HCT116 (cell line): ENCODE data around the gene POLN. TPM values are rescaled to one million over a fixed set of nuclear protein-coding genes. Genes with fewer than 3 reads are reported as not detected.

Experiments
- ATAC-seq: fragments of 200-7000 bp; cut with Tn5 transposase; 2 replicates; pipeline ENCODE4 v1.9.1; 2020; ENCODE audit warnings: mild to moderate bottlenecking, moderate library complexity
- BruUV-seq: library from RNA; stranded (reverse); fragments of 400-500 nt; replicated peaks from 2 replicates; lab custom pipeline; 2021; lab: Mats Ljungman, UMichigan
- CTCF ChIA-PET: fragments of 300-600 bp; sonication (Branson Sonifier 250); formaldehyde crosslinking; loops from one replicate; lab custom pipeline; 2021; ENCODE audit warnings: antibody characterized with exemption; lab: Charles Lee
- POLR2A ChIA-PET: fragments of 300-600, 350-600 bp; sonication (Branson Sonifier 250); formaldehyde crosslinking; loops from one replicate; lab custom pipeline; 2021; ENCODE audit warnings: antibody characterized with exemption; lab: Charles Lee
- RAD21 ChIA-PET, 2 experiments: fragments of 300-600 bp; sonication (Branson Sonifier 250); formaldehyde crosslinking; loops; one replicate each; lab custom pipeline; 2023; ENCODE audit warnings: low total read pairs in 2 of 2; ENCODE audit not compliant: uncharacterized antibody in 2 of 2, unreplicated experiment in 2 of 2, low non-redundant PET in 1 of 2; lab: Charles Lee
- DNase-seq: peaks from one replicate; pipeline ENCODE4 v3.0.0-alpha.2; 2010; ENCODE audit warnings: low read depth, low spot score
- H2AFZ ChIP-seq: fragments of 200-600 bp; shearing (Covaris generic), sonication (generic); 2 replicates; pipeline ENCODE4 v1.6.1; 2017; ENCODE audit warnings: low read depth, mixed run types, mixed read lengths, antibody characterized with exemption, low read length; ENCODE audit not compliant: poor library complexity, severe bottlenecking
- H3K27ac ChIP-seq: 2 replicates; pipeline ENCODE4 v1.5.1; 2012; ENCODE audit warnings: low read depth, low read length
- H3K27me3 ChIP-seq: fragments of 200-600 bp; sonication (generic); 2 replicates; pipeline ENCODE4 v1.6.1; 2016; ENCODE audit warnings: mixed run types, low read length, mixed read lengths; ENCODE audit not compliant: insufficient read depth
- H3K36me3 ChIP-seq, 2 experiments: fragments of 200-500 bp in 1 of 2; fragments of 200-600 bp in 1 of 2; sonication (Bioruptor generic) in 1 of 2; sonication (generic) in 1 of 2; 2 replicates each; pipeline versions ENCODE4 v1.5.1 to v1.6.1; 2014 to 2016; ENCODE audit warnings: low read length in 2 of 2, inconsistent platforms in 1 of 2, mixed read lengths in 1 of 2, mixed run types in 1 of 2; ENCODE audit not compliant: insufficient read depth in 2 of 2, control insufficient read depth in 1 of 2
- H3K4me1 ChIP-seq, 2 experiments: fragments of 200-600 bp in 1 of 2; sonication (generic) in 1 of 2; 2 replicates each; pipeline versions ENCODE4 v1.5.1 to v1.6.1; 2012 to 2017; ENCODE audit warnings: low read length in 2 of 2, inconsistent platforms in 1 of 2, mild to moderate bottlenecking in 1 of 2, mixed read lengths in 1 of 2, mixed run types in 1 of 2, moderate library complexity in 1 of 2; ENCODE audit not compliant: insufficient read depth in 2 of 2, control insufficient read depth in 1 of 2
- H3K4me2 ChIP-seq: fragments of 200-600 bp; sonication (generic); 2 replicates; pipeline ENCODE4 v1.6.1; 2017; ENCODE audit warnings: mixed run types, low read length, mixed read lengths
- H3K4me3 ChIP-seq, 2 experiments: fragments of 200-600 bp in 1 of 2; sonication (generic) in 1 of 2; replicated peaks in 1 of 2; 2 replicates each; pipeline ENCODE4 v1.5.1; 2011 to 2016; ENCODE audit warnings: low read length in 2 of 2, control low read depth in 1 of 2, low read depth in 1 of 2, mild to moderate bottlenecking in 1 of 2, mixed read lengths in 1 of 2, mixed run types in 1 of 2
- H3K79me2 ChIP-seq: fragments of 200-600 bp; sonication (generic); 2 replicates; pipeline ENCODE4 v1.6.1; 2017; ENCODE audit warnings: mild to moderate bottlenecking, mixed run types, low read length, moderate library complexity, mixed read lengths; ENCODE audit not compliant: insufficient read depth
- H3K9ac ChIP-seq: fragments of 200-600 bp; sonication (generic); 2 replicates; pipeline ENCODE4 v1.6.1; 2016; ENCODE audit warnings: low read length, mixed read lengths
- H3K9me2 ChIP-seq: fragments of 200-600 bp; sonication (generic), shearing (Covaris generic); 2 replicates; pipeline ENCODE4 v1.6.1; 2017; ENCODE audit warnings: mixed run types, mild to moderate bottlenecking, moderate library complexity; ENCODE audit not compliant: insufficient read depth
- H3K9me3 ChIP-seq, 2 experiments: fragments of 200-500 bp in 1 of 2; fragments of 200-600 bp in 1 of 2; sonication (Bioruptor generic) in 1 of 2; sonication (generic) in 1 of 2; 2 replicates each; pipeline ENCODE4 v1.6.1; 2014 to 2017; ENCODE audit warnings: low read length in 2 of 2, mixed read lengths in 2 of 2, inconsistent platforms in 1 of 2, low read depth in 1 of 2, mild to moderate bottlenecking in 1 of 2, mixed run types in 1 of 2, moderate library complexity in 1 of 2; ENCODE audit not compliant: control insufficient read depth in 1 of 2, insufficient read depth in 1 of 2
- H4K20me1 ChIP-seq: fragments of 200-600 bp; sonication (generic), shearing (Covaris generic); 2 replicates; pipeline ENCODE4 v1.6.1; 2017; ENCODE audit warnings: mixed run types, mild to moderate bottlenecking, moderate library complexity; ENCODE audit not compliant: insufficient read depth
- CBX3 ChIP-seq: IDR thresholded peaks from 2 replicates; pipeline ENCODE4 v1.6.1; 2012; ENCODE audit warnings: low read depth
- EGR1 ChIP-seq: IDR thresholded peaks from 2 replicates; pipeline ENCODE4 v1.6.1; 2012; ENCODE audit warnings: low read depth
- EZH2phosphoT487 ChIP-seq: fragments of 200-600 bp; IDR thresholded peaks from 2 replicates; pipeline ENCODE4 v1.6.1; 2018; ENCODE audit warnings: antibody characterized with exemption, borderline replicate concordance
- MAX ChIP-seq: IDR thresholded peaks from 2 replicates; pipeline ENCODE4 v1.6.1; 2012
- POLR2A ChIP-seq: IDR thresholded peaks from 2 replicates; pipeline ENCODE4 v1.7.0; 2011; ENCODE audit warnings: borderline replicate concordance; ENCODE audit not compliant: insufficient read depth, insufficient read length; ENCODE audit errors: extremely low read depth
- REST ChIP-seq: IDR thresholded peaks from 2 replicates; pipeline ENCODE4 v1.6.1; 2012; ENCODE audit warnings: low read depth
- intact Hi-C: fragments of 100-400 bp; cut with micrococcal nuclease; formaldehyde crosslinking; loops from 2 replicates; pipeline ENCODE4 v1.10.0; 2022
- total RNA-seq: library from RNA; stranded (reverse); gene quantifications from one replicate; pipeline ENCODE4 v1.2.1, GENCODE V29; 2021; ENCODE audit not compliant: unreplicated experiment

Gene POLN
- total RNA-seq, 1 experiment from 2014 or later = 3.1 TPM

GRCh38 chr4:2076908-2077536 lies 164.9 kb downstream of the POLN start:
- Histone ChIP-seq H3K27ac (no peak overlapping the region), H3K9me2 (no peaks in the 10 kb centered on the region), H3K9me3 (no peaks in the 10 kb centered on the region), H3K4me3 (no peak overlapping the region), H4K20me1 (no peaks in the 10 kb centered on the region), H3K36me3 (no peaks in the 10 kb centered on the region), H3K9ac (no peak overlapping the region), H3K4me2 (no peak overlapping the region), H2AFZ (no peak overlapping the region), H3K4me1 (no peaks in the 10 kb centered on the region), H3K27me3 (no peaks in the 10 kb centered on the region), H3K79me2 (no peaks in the 10 kb centered on the region)
- ATAC-seq (no peak), DNase-seq (no peak)
- ChIA-PET POLR2A (no interaction called here), RAD21 (interaction anchor here in 1 of 2 experiments (0.5 kb wide), 1 partner anchor 102 kb away, joined by 3 read pairs; no protein-coding TSS in a partner anchor), CTCF (no interaction called here)
- intact Hi-C loops = no loop called here
- BruUV-seq = no TSS peak
- no peak for TF ChIP-seq CBX3
- no peak for TF ChIP-seq REST
- TF ChIP-seq EZH2phosphoT487 = no peak
- TF ChIP-seq MAX = no peak
- no peak for TF ChIP-seq POLR2A
- TF ChIP-seq EGR1 = no peak
